H1 (cell line): Measurements from ENCODE around the gene SCFD1.

Experiments
- GABPA ChIP-seq: IDR thresholded peaks from 2 replicates; pipeline ENCODE4 v1.6.1; 2011; ENCODE audit warnings: mild to moderate bottlenecking, low read length, moderate library complexity, borderline replicate concordance; ENCODE audit not compliant: insufficient read depth
- KDM1A ChIP-seq: fragments of 200-600, 300-600 bp; sonication (generic); IDR thresholded peaks from 2 replicates; pipeline ENCODE4 v1.7.1; 2016; ENCODE audit warnings: mild to moderate bottlenecking, low read length, borderline replicate concordance
- NRF1 ChIP-seq: IDR thresholded peaks from 2 replicates; pipeline ENCODE4 v1.6.1; 2011; ENCODE audit warnings: mild to moderate bottlenecking, low read depth, low read length, improper control_type of control experiment
- PHF8 ChIP-seq: fragments of 200-600 bp; sonication (generic); conservative IDR thresholded peaks from 2 replicates; pipeline ENCODE4 v1.7.1; 2012; ENCODE audit warnings: low read depth, mild to moderate bottlenecking, inconsistent platforms, low read length, moderate library complexity
- POLR2A ChIP-seq, 2 experiments: IDR thresholded peaks; 1 replicate in 1 of 2; 2 replicates in 1 of 2; pipeline ENCODE4 v1.6.1; 2011; ENCODE audit warnings: low read depth in 2 of 2, low read length in 2 of 2, mild to moderate bottlenecking in 2 of 2; ENCODE audit errors: control extremely low read depth in 1 of 2
- POLR2AphosphoS5 ChIP-seq: IDR thresholded peaks from 2 replicates; pipeline ENCODE4 v1.6.1; 2011; ENCODE audit warnings: low read depth, low read length
- TF ChIP-seq, protein P1 (sequence below), 3 experiments: IDR thresholded peaks; 1 replicate in 2 of 3; 2 replicates in 1 of 3; pipeline versions ENCODE4 v1.5.1 to v1.6.1; 2011; ENCODE audit warnings: low read length in 3 of 3, mild to moderate bottlenecking in 3 of 3, inconsistent platforms in 2 of 3, low read depth in 1 of 3, moderate library complexity in 1 of 3; ENCODE audit not compliant: insufficient read depth in 1 of 3; ENCODE audit errors: control extremely low read depth in 1 of 3

DNA sequence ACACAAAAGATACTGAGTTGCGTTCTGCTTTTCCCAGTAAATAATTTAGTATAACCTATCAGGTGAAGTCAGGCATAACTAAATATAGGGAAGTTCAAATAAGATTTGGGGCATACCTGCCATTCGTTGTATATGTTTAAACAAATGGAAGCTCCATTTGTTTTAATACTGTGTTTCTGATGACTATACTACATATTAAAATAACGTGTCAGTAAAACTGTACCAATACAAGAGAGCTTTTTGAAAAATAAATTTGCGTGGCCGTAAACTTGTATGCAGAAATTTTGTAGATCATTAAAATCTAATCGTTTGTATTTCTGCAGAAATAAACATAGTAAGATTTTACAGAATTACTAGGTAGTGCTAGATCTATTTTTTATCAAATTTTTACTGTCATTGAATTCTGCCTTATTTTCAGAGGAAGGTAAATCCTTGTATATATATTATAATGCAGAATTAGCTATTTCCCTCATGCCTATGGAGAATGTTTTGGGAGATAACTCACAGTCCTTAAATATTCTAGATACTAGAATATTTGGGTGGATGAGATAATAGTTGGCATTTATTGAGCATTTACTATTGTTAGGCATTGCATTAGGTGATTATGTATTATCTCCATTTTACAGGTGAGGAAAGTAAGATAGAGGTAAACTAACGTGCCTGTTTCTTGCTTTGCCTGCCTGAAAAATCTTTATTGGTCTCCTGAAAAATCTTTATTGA, 1.5 kb downstream of the SCFD1 start:
- TF ChIP-seq GABPA (no peak), NRF1 (no peak), PHF8 (no peak), POLR2AphosphoS5 (no peak), POLR2A (IDR thresholded peaks at IDR 0.05; ENCODE audit: control extremely low read depth in 1 of 2, low read depth in 2 of 2, low read length in 2 of 2) (no peak), KDM1A (no peak)
- TF ChIP-seq, protein P1, sequence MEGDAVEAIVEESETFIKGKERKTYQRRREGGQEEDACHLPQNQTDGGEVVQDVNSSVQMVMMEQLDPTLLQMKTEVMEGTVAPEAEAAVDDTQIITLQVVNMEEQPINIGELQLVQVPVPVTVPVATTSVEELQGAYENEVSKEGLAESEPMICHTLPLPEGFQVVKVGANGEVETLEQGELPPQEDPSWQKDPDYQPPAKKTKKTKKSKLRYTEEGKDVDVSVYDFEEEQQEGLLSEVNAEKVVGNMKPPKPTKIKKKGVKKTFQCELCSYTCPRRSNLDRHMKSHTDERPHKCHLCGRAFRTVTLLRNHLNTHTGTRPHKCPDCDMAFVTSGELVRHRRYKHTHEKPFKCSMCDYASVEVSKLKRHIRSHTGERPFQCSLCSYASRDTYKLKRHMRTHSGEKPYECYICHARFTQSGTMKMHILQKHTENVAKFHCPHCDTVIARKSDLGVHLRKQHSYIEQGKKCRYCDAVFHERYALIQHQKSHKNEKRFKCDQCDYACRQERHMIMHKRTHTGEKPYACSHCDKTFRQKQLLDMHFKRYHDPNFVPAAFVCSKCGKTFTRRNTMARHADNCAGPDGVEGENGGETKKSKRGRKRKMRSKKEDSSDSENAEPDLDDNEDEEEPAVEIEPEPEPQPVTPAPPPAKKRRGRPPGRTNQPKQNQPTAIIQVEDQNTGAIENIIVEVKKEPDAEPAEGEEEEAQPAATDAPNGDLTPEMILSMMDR (IDR thresholded peaks at IDR 0.05; ENCODE audit: control extremely low read depth in 1 of 3, insufficient read depth in 1 of 3, low read depth in 1 of 3, low read length in 3 of 3) = no peak
